HG02943 (cell line): Measurements from ENCODE around the gene FBP1.
A peak's percentile ranks its signal among the peaks of the same experiment; 100 is the strongest.

Experiments
- ATAC-seq: cut with Tn5 transposase; IDR thresholded peaks from one replicate; pipeline ENCODE4 v1.9.1; 2021; ENCODE audit warnings: mild to moderate bottlenecking, low read depth, moderate library complexity; ENCODE audit not compliant: unreplicated experiment

Gene FBP1

DNA sequence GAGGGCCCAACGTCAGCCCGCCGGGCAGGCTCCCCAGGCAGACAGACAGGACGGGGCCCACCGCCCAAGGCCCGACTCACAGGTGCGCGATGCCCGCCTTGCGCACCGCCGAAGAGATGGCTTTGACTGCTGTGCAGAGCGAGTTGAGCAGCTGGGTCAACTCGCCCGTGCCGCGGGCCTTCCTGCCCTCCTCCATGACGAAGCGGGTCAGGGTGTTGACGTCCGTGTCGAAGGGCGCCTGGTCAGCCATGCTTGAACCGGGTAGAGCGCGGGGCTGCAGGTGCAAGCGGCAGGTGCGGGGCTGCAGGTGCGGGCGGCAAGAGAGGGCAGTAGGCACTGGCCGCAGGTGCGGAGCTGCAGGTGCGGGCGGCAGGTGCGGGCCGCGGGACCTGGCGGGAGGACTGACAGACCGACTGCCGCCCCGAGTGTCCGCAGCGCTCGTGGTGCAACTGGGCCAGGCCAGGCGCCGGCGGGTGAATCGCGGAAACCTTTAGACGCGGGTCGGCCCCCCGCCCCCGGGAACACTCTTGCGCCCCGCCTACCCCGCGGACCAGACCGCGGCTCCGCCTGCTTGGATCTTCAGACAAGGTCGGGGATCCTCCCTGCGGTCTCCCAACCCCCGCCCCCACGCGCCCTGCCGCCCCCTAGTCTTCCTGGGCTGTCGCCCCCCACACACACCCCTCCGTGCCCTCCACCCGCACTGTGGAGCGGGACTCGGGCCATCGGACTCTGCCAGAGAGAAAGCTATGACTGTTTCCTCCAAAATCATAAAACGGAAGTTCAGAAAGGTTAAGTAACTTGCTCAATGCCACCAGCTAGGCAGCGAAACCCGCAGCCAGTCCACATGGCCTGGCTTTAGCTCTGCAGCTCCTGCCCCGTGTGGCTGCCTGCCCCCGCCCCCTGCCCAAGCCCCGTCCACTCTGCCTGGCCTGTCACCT is at the start of gene FBP1:
FBP1 (minus strand) TSS at position 458 of the 938 bp plus-strand sequence; CDS start at position 250, 208 bp downstream.
- ATAC-seq: no peak

GRCh38 chr9:94687451-94687850 is 48.1 kb upstream of the FBP1 start:
- no peak for ATAC-seq

GRCh38 chr9:94685359-94685758 is 46.0 kb upstream of the FBP1 start:
- ATAC-seq: no peak

DNA sequence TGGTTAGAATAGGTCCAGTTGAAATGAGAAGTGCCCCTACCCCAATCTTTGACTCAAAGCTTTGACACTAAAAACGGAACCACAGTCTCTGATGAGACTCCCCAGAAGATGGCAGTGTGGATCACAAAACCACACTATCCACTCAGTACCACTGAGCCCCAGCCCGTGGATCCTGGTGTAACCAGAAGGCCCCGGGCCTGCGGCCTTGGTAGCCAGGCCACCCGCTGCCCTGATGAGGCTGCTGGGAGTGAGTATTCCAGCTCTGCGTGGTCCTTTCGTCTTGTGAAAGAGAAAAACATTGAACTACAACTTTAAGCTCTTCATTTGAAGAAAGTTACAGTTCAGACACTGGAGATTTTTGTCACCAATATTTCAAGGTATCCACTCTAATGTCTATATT is 42.2 kb upstream of the FBP1 start:
- ATAC-seq: no peak

DNA sequence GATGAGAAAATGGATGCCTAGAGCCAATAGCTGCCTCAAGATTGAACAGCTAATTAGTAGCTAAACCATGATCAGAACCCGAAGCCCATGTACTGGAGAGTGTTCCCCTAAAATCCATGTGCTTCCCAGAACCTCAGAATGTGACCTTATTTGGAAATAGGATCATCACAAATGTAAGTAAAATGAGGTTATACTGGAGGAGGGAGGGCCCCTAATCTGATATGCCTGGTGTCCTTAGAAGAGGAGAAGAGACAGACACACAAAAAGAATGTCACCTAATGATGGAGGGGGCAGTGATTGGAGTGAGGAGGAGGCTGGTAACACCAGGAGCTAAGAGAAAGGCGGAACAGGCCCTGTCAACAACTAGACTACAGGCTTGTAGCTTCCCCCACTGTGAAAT is 41.3 kb upstream of the FBP1 start:
- no peak for ATAC-seq

DNA sequence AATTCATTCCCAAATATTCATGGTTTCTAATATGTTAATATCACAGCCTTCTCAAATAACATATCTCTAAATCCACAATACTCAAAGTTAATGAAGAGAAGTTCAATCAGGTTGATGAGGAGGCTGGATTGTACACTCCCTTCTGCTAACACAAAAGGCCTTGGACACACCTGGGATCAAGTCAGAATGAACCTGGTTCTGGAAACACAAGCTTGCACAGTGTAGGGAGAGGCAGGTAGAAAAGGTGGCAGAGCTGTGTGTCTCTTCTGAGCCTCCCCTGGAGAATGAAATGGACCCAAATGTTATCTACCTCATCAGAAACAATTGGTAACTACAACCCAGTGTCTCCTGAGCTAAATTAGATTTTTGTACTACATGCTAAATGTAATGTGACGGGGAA is 40.7 kb upstream of the FBP1 start:
- ATAC-seq: no peak

GRCh38 chr9:94679587-94679986 is 40.3 kb upstream of the FBP1 start:
- no peak for ATAC-seq

DNA sequence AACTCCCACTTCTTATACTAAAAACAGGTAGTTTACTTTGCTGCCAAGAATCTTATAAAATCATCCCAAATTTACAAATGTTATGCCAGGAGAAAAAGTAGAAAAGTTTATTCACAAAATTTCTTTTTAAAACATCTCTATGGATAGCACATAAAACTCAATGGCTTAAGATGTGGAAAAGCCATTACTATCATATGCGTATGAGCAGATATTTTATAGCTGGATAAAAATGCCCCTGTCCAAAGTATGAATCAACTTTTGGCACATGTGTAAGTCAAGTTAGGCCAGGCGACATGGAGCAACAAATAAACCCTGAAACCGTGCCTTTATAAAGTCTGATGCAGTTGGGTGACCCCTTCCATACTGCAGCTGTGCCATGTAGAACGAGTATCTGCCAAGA is 38.6 kb upstream of the FBP1 start:
- ATAC-seq: no peak

- ATAC-seq: no peak
These were observed 37.3 kb upstream of the FBP1 start for GRCh38 chr9:94676446-94677131.

- no peak for ATAC-seq
These were observed 35.9 kb upstream of the FBP1 start for GRCh38 chr9:94675008-94675881.

- no peak for ATAC-seq
These were observed 33.6 kb upstream of the FBP1 start for GRCh38 chr9:94672811-94673487.

DNA sequence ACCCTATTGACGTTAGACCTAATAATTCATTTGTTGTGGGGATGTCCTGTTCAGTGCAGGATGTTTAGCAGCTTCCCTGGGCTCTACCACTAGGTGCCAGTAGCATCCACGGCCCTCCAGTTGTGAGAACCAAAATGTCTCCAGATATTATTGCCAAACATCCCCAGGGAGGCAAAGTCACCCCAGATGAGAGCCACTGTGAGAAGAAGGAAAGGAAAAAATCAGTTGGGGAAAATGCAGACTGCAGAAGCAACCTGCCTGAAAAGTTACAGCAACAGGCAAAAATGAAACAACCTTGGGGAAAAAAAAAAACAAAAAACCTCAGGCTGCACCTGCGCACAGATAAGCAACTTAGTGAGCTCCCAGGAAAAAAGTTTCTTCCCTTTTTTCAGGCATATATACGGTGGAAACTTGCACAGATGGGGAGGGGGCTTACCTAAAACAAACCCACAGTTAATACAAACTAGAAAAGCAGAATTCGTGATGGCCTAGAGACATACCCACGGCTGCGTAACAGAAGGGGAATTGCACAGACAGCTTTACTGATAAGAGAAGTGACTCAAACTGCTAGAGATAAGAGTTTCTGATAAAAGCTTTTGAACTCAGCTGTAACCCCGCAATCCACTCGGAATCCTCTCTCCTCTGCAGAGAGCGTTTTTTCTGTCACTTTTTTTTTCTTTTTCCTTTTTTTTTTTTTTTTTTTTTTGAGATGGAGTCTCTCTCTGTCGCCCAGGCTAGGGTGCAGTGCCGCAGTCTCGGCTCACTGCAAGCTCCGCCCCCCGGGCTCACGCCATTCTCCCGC is 29.8 kb upstream of the FBP1 start:
- peak; percentile 71 for ATAC-seq

DNA sequence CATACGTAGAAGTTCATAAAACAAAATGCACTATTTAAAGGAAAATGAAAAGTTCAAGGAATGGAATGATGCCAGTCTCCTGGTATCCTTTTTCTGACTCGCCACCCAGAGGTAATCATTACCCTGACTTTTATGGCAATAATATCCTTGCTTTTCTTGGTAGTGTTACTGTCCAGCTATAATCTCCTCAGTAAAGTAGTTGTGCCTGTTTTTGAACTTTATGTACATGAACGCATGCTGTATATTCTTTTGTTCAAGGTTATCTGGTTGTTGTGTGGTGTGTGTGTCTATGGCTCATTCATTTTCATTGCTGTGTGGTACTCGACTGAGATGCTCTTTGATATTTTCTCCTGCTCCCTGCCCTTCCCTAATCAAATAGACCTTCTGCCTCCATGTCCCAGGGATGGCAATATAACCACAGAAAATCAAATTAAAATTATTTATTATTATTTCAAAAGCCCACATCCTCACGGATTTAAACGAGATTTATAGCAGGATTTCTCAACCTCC is 29.2 kb upstream of the FBP1 start:
- ATAC-seq: no peak

GRCh38 chr9:94666364-94667099 is 27.2 kb upstream of the FBP1 start:
- no peak for ATAC-seq

DNA sequence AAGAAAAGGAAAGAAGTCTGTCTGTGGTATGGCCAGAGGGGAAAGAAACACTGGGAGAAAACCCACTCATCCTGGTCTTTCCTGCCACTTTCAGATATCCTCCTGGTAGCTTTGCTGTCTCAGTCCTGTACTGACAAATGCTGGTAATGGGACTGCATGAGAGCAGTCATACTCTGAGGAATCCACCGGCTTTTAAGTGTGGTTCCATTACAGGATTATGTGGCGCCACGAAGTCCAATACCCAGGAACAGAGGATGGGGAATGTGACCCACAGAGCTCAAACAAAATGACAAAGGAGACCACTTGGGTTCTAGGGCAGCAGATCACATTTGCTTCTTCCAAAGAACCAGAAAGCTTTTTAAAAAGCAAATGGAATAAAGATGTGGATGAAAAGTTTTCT is 26.3 kb upstream of the FBP1 start:
- no peak for ATAC-seq

DNA sequence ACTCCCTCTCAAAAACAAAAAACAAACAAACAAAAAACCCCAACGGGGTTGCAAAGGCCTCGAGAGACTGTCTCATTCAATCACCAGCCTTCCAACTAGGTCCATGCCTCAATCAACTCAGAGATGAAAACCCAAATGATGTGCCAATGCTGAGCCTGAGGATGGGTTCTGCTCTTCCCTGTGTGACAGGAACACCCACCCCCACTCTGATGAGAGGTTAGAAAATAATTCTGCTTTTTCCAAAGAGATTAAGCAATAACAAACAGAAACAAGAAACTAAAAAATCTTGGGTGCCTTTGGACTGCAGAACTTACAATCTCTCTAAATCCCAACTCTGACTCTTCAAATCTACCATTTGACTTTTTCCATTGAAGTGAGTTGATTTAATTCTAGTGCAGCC is 25.5 kb upstream of the FBP1 start:
- no peak for ATAC-seq

DNA sequence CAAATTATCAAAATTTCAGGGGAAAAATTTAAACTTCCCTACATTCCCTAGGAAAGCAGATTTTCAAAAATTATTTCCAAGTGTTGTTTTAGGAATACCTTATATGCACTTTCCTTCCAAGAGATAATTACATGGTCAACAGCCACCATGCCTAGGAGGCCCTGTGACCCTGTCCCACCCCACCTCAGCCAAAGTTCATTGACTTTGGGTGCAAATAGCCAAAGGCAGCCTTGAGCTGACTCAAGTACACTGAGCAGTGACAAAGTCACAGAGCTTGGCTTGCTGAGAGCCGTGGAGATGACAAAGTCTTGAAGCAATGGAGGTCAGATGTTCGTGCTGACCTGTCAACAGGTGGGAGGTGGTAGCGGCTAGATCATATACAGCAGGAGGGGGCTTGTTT is 24.3 kb upstream of the FBP1 start:
- no peak for ATAC-seq

DNA sequence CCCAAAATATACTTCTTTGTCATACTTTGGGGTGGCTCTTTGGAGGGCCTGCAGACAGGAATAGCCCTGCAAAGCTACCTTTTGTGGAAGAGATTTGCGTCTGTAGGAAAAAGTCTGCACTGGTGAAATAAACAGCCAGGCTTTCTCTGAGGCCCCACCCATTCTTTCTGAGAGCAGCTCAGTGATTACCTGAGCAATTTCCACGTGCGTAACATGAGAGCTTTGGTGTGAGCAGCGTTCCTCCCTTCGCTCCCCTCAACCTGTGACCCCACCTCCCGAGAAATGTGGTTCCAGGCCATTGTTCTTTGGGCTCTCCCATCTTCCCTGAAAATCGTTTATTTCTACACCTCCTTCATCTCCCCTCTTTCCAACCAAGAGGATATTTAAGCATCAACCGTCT is 23.8 kb upstream of the FBP1 start:
- no peak for ATAC-seq
